H1 (cell line): ENCODE measurements around the gene ECEL1. TPM values are rescaled to one million over a fixed set of nuclear protein-coding genes. Genes with fewer than 3 reads are reported as not detected.

Experiments used
- CTCF ChIA-PET: fragments of 300-600 bp; sonication (Branson Sonifier 250); formaldehyde crosslinking; loops from one replicate; lab custom pipeline; 2021; ENCODE audit not compliant: partially characterized antibody; lab: Charles Lee
- POLR2A ChIA-PET: fragments of 300-600 bp; sonication (Branson Sonifier 250); formaldehyde crosslinking; loops from one replicate; lab custom pipeline; 2021; ENCODE audit warnings: inconsistent platforms; ENCODE audit not compliant: partially characterized antibody; lab: Charles Lee
- DNase-seq, 2 experiments: peaks; one replicate each; pipeline versions ENCODE4 v3.0.0 to v3.0.0-alpha.2; 2010 to 2022; ENCODE audit warnings: low spot score in 2 of 2, low read depth in 1 of 2, mixed read lengths in 1 of 2
- FAIRE-seq: peaks from 2 replicates; lab custom pipeline; 2011; peaks lifted over from hg19 to GRCh38; lab: Jason Lieb, UNC
- H2AFZ ChIP-seq: 2 replicates; pipeline ENCODE4 v1.8.1; 2012; ENCODE audit warnings: low read length, inconsistent platforms
- H2AK5ac ChIP-seq: 2 replicates; pipeline ENCODE4 v1.6.1; 2013; ENCODE audit warnings: low read depth, low read length
- H2BK120ac ChIP-seq: replicated peaks from 2 replicates; pipeline ENCODE3; 2013; ENCODE audit warnings: low read depth, low read length, inconsistent platforms
- H2BK12ac ChIP-seq: 2 replicates; pipeline ENCODE4 v1.6.1; 2013; ENCODE audit warnings: low read depth, low read length
- H2BK15ac ChIP-seq: 2 replicates; pipeline ENCODE4 v1.6.1; 2013; ENCODE audit warnings: low read length
- H2BK20ac ChIP-seq: 2 replicates; pipeline ENCODE4 v1.6.1; 2013; ENCODE audit warnings: low read length
- H2BK5ac ChIP-seq: 2 replicates; pipeline ENCODE4 v1.6.1; 2013; ENCODE audit warnings: low read depth, low read length
- H3K14ac ChIP-seq: 2 replicates; pipeline ENCODE4 v1.6.1; 2013; ENCODE audit warnings: inconsistent platforms; ENCODE audit not compliant: insufficient read length
- H3K18ac ChIP-seq: 2 replicates; pipeline ENCODE4 v1.6.1; 2013; ENCODE audit warnings: low read length; ENCODE audit errors: extremely low read depth
- H3K23ac ChIP-seq: 2 replicates; pipeline ENCODE4 v1.6.1; 2013; ENCODE audit warnings: inconsistent platforms; ENCODE audit not compliant: insufficient read length
- H3K23me2 ChIP-seq: 2 replicates; pipeline ENCODE4 v1.6.1; 2013; ENCODE audit warnings: low read depth, low read length
- H3K27ac ChIP-seq: 2 replicates; pipeline ENCODE4 v1.6.1; 2011; ENCODE audit warnings: low read depth, low read length, inconsistent platforms
- H3K27me3 ChIP-seq, 4 experiments: replicated peaks in 1 of 4; 1 replicate in 1 of 4; 2 replicates in 3 of 4; pipeline versions ENCODE4 v1.6.1 to v1.8.1; 2011 to 2013; ENCODE audit warnings: low read length in 3 of 4, mild to moderate bottlenecking in 3 of 4, inconsistent platforms in 2 of 4, mixed read lengths in 2 of 4, moderate library complexity in 1 of 4; ENCODE audit not compliant: control insufficient read depth in 3 of 4, insufficient read depth in 3 of 4; ENCODE audit errors: extremely low read depth in 1 of 4
- H3K36me3 ChIP-seq, 4 experiments: 2 replicates each; pipeline versions ENCODE4 v1.6.1 to v1.8.1; 2011 to 2013; ENCODE audit warnings: mild to moderate bottlenecking in 4 of 4, low read length in 3 of 4, moderate library complexity in 2 of 4, control low read depth in 1 of 4, inconsistent platforms in 1 of 4; ENCODE audit not compliant: insufficient read depth in 4 of 4, control insufficient read depth in 2 of 4
- H3K4ac ChIP-seq: replicated peaks from 2 replicates; pipeline ENCODE3; 2013; ENCODE audit warnings: low read length, low read depth, mixed read lengths, inconsistent platforms; ENCODE audit not compliant: insufficient read length
- H3K4me1 ChIP-seq, 4 experiments: replicated peaks in 1 of 4; 1 replicate in 1 of 4; 2 replicates in 3 of 4; pipeline versions ENCODE4 v1.6.1 to v1.8.1; 2011 to 2013; ENCODE audit warnings: low read length in 3 of 4, inconsistent platforms in 2 of 4, mixed read lengths in 1 of 4; ENCODE audit not compliant: insufficient read depth in 4 of 4, control insufficient read depth in 3 of 4
- H3K4me2 ChIP-seq, 2 experiments: 2 replicates each; pipeline versions ENCODE4 v1.6.1 to v1.8.1; 2011 to 2013; ENCODE audit warnings: low read depth in 2 of 2, low read length in 2 of 2, control low read depth in 1 of 2, inconsistent platforms in 1 of 2, mild to moderate bottlenecking in 1 of 2; ENCODE audit not compliant: insufficient read depth in 1 of 2
- H3K4me3 ChIP-seq, 4 experiments: fragments of 200-600, 300-600 bp in 1 of 4; sonication (generic), shearing (Covaris generic), sonication (Bioruptor Twin) in 1 of 4; 2 replicates each; pipeline versions ENCODE4 v1.5.1 to v1.8.1; 2011 to 2016; ENCODE audit warnings: low read length in 4 of 4, low read depth in 3 of 4, control low read depth in 2 of 4, inconsistent platforms in 2 of 4, mild to moderate bottlenecking in 2 of 4, mixed read lengths in 1 of 4, moderate library complexity in 1 of 4; ENCODE audit not compliant: insufficient read depth in 2 of 4; ENCODE audit errors: extremely low read depth in 1 of 4
- H3K56ac ChIP-seq: replicated peaks from 2 replicates; pipeline ENCODE3; 2013; ENCODE audit warnings: low read depth, mild to moderate bottlenecking, mixed read lengths, low read length, inconsistent platforms; ENCODE audit not compliant: insufficient read length
- H3K79me1 ChIP-seq: 2 replicates; pipeline ENCODE4 v1.6.1; 2013; ENCODE audit warnings: low read depth, low read length, control low read depth
- H3K79me2 ChIP-seq, 2 experiments: 2 replicates each; pipeline versions ENCODE4 v1.6.1 to v1.8.1; 2012 to 2013; ENCODE audit warnings: low read length in 2 of 2, mild to moderate bottlenecking in 2 of 2, inconsistent platforms in 1 of 2; ENCODE audit not compliant: insufficient read depth in 2 of 2, control insufficient read depth in 1 of 2
- H3K9ac ChIP-seq, 4 experiments: replicated peaks in 1 of 4; 1 replicate in 1 of 4; 2 replicates in 3 of 4; pipeline versions ENCODE4 v1.6.1 to v1.8.1; 2011 to 2013; ENCODE audit warnings: low read depth in 3 of 4, low read length in 3 of 4, control low read depth in 2 of 4, mild to moderate bottlenecking in 2 of 4, moderate library complexity in 2 of 4, inconsistent platforms in 1 of 4; ENCODE audit errors: extremely low read depth in 1 of 4
- H3K9me3 ChIP-seq, 2 experiments: 2 replicates each; pipeline versions ENCODE4 v1.6.1 to v1.8.1; 2012 to 2013; ENCODE audit warnings: mild to moderate bottlenecking in 2 of 2, moderate library complexity in 2 of 2, control low read depth in 1 of 2, inconsistent platforms in 1 of 2, low read depth in 1 of 2, low read length in 1 of 2, mixed read lengths in 1 of 2; ENCODE audit not compliant: insufficient read depth in 2 of 2
- H4K20me1 ChIP-seq, 2 experiments: replicated peaks in 1 of 2; 2 replicates each; pipeline versions ENCODE3 to v1.8.1; 2011 to 2013; ENCODE audit warnings: inconsistent platforms in 2 of 2, low read length in 2 of 2, mild to moderate bottlenecking in 1 of 2; ENCODE audit not compliant: insufficient read depth in 2 of 2, control insufficient read depth in 1 of 2
- H4K5ac ChIP-seq: 2 replicates; pipeline ENCODE4 v1.6.1; 2013; ENCODE audit warnings: low read length, low read depth, mixed read lengths, inconsistent platforms; ENCODE audit not compliant: insufficient read length
- H4K8ac ChIP-seq: 2 replicates; pipeline ENCODE4 v1.8.0; 2013; ENCODE audit warnings: mild to moderate bottlenecking, moderate library complexity, low read length, inconsistent platforms; ENCODE audit not compliant: insufficient read depth; ENCODE audit errors: extremely low read depth
- H4K91ac ChIP-seq: replicated peaks from 2 replicates; pipeline ENCODE3; 2013; ENCODE audit warnings: low read length, mixed read lengths, inconsistent platforms; ENCODE audit not compliant: insufficient read length
- CREB1 ChIP-seq: IDR thresholded peaks from 2 replicates; pipeline ENCODE4 v1.6.1; 2012; ENCODE audit warnings: inconsistent platforms
- CTBP2 ChIP-seq: IDR thresholded peaks from 2 replicates; pipeline ENCODE4 v1.7.0; 2011; ENCODE audit warnings: borderline replicate concordance, mild to moderate bottlenecking, moderate library complexity, mixed read lengths, low read length; ENCODE audit not compliant: insufficient read depth, insufficient read length
- E2F6 ChIP-seq: IDR thresholded peaks from 2 replicates; pipeline ENCODE4 v1.6.1; 2012; ENCODE audit warnings: inconsistent platforms
- GABPA ChIP-seq: IDR thresholded peaks from 2 replicates; pipeline ENCODE4 v1.6.1; 2011; ENCODE audit warnings: mild to moderate bottlenecking, low read length, moderate library complexity, borderline replicate concordance; ENCODE audit not compliant: insufficient read depth
- HDAC6 ChIP-seq: IDR thresholded peaks from one replicate; pipeline ENCODE4 v1.7.1; 2012; ENCODE audit warnings: low read depth, mild to moderate bottlenecking, inconsistent platforms, low read length, moderate library complexity
- POLR2A ChIP-seq, 2 experiments: IDR thresholded peaks; 1 replicate in 1 of 2; 2 replicates in 1 of 2; pipeline ENCODE4 v1.6.1; 2011; ENCODE audit warnings: low read depth in 2 of 2, low read length in 2 of 2, mild to moderate bottlenecking in 2 of 2; ENCODE audit errors: control extremely low read depth in 1 of 2
- RFX5 ChIP-seq: IDR thresholded peaks from 2 replicates; pipeline ENCODE4 v1.6.1; 2011; ENCODE audit warnings: low read depth, low read length, improper control_type of control experiment, borderline replicate concordance
- RXRA ChIP-seq: IDR thresholded peaks from 2 replicates; pipeline ENCODE4 v1.6.1; 2011; ENCODE audit warnings: low read depth, mild to moderate bottlenecking, low read length, moderate library complexity; ENCODE audit not compliant: insufficient read depth
- SIN3A ChIP-seq, 2 experiments: IDR thresholded peaks in 1 of 2; conservative IDR thresholded peaks in 1 of 2; 2 replicates each; pipeline ENCODE4 v1.6.1; 2011 to 2012; ENCODE audit warnings: low read length in 2 of 2, improper control_type of control experiment in 1 of 2, low read depth in 1 of 2, mild to moderate bottlenecking in 1 of 2
- SIRT6 ChIP-seq: IDR thresholded peaks from one replicate; pipeline ENCODE4 v1.7.1; 2012; ENCODE audit warnings: low read length, inconsistent platforms
- TAF1 ChIP-seq: IDR thresholded peaks from 2 replicates; pipeline ENCODE4 v1.6.1; 2011; ENCODE audit warnings: mild to moderate bottlenecking, low read depth, low read length
- ZNF274 ChIP-seq: IDR thresholded peaks from 2 replicates; pipeline ENCODE4 v1.7.0; 2012; ENCODE audit warnings: low read length, borderline replicate concordance; ENCODE audit errors: extremely low read depth
- WGBS, 2 experiments: shearing (Covaris generic) in 1 of 2; methylation state at CpG; one replicate each; pipeline versions ENCODE4 v1.1.6 to v1.1.7; 2013 to 2015; ENCODE audit warnings: low lambda C conversion rate in 2 of 2, mixed read lengths in 2 of 2, inconsistent platforms in 1 of 2, low coverage in 1 of 2, missing lambda C conversion rate in 1 of 2; ENCODE audit not compliant: insufficient replicate concordance in 2 of 2, insufficient coverage in 1 of 2, insufficient read length in 1 of 2; ENCODE audit errors: extremely low coverage in 1 of 2, missing lambda C conversion rate in 1 of 2; 5-methylcytosine and 5-hydroxymethylcytosine counted together
- polyA plus RNA-seq, 7 experiments: library from polyadenylated mRNA; depleted of rRNA in 3 of 7; stranded (reverse) in 5 of 7; unstranded in 2 of 7; fragments of >200 nt in 5 of 7; fragments of 200-250 nt in 2 of 7; gene quantifications; 1 replicate in 5 of 7; 2 replicates in 1 of 7; 4 replicates in 1 of 7; pipeline versions ENCODE4 v1.2.1 to v1.2.3, GENCODE V29; 2011 to 2013; ENCODE audit warnings: missing spikeins in 2 of 7, mixed read lengths in 2 of 7
- total RNA-seq: library from RNA; stranded (reverse); fragmentation: NEBNext Ultra II Directional; extraction: Animal tissue kit (Norgen Biotek cat#: 25700); gene quantifications from 2 replicates; pipeline ENCODE4 v1.2.1, GENCODE V29; 2021

ECEL1 gene
- total and polyA plus RNA-seq, 2 of the 8 experiments (the other 6 are each of a cell fraction or from before 2014, with no cell fraction given) = 7.7 to 20.2 TPM

GRCh38 chr2:232533944-232534710 lies 46.5 kb upstream of the ECEL1 start:
- Histone ChIP-seq H3K4me1 (peaks cover 0 to 12% (median 6%) of the 10 kb centered on the region in 4 experiments; a peak in 6 of 7 replicates), H2BK12ac (no peak overlapping the region), H3K27me3 (no peaks in the 10 kb centered on the region), H3K4me2 (no peak overlapping the region), H3K56ac (no peak overlapping the region), H3K23me2 (0 out of 2 replicates have a peak, but pooled peaks cover 1% of the 10 kb centered on the region), H3K4me3 (no peak overlapping the region), H4K8ac (no peak overlapping the region; the same call in none of the 2 replicates), H2AK5ac (no peak overlapping the region), H3K9me3 (0 out of 4 replicates have a peak, but pooled peaks cover 0 to 5% of the 10 kb centered on the region in 2 experiments), H3K27ac (no peak overlapping the region), H4K5ac (no peak overlapping the region), H3K14ac (no peak overlapping the region), H2BK20ac (no peak overlapping the region), H4K91ac (no peak overlapping the region), H3K9ac (no peak overlapping the region), H2BK120ac (no peak overlapping the region), H3K79me1 (no peaks in the 10 kb centered on the region), H3K36me3 (no peaks in the 10 kb centered on the region), H3K23ac (no peak overlapping the region), H2AFZ (no peak overlapping the region), H2BK5ac (no peak overlapping the region), H3K4ac (no peak overlapping the region), H4K20me1 (no peaks in the 10 kb centered on the region), H2BK15ac (no peak overlapping the region), H3K79me2 (no peaks in the 10 kb centered on the region), H3K18ac (no peak overlapping the region)
- CTCF ChIA-PET = interaction anchor here (0.6 to 2.1 kb wide), 7 partner anchors 8 to 212 kb away, joined by 3 to 12 read pairs (median 5); partner anchors contain the start of gene CHRND
- POLR2A ChIA-PET = interaction anchor here (0.6 to 2.4 kb wide), 5 partner anchors 10 to 278 kb away, joined by 3 to 12 read pairs (median 3); no protein-coding TSS in a partner anchor
- 88% methylated on average over 13 of the region's 13 CpGs; no CpG with 5 or more reads in 1 of the 2 experiments for whole genome bisulfite sequencing, 2 experiments
- FAIRE-seq (no peak), DNase-seq (no peak)
- TF ChIP-seq GABPA (no peak), TAF1 (no peak), CTBP2 (no peak), RXRA (no peak), CREB1 (no peak), HDAC6 (no peak), E2F6 (no peak), SIRT6 (no peak), ZNF274 (no peak), RFX5 (no peak), POLR2A (IDR thresholded peaks at IDR 0.05; ENCODE audit: control extremely low read depth in 1 of 2, low read depth in 2 of 2, low read length in 2 of 2) (no peak), SIN3A (conservative IDR thresholded peaks at IDR 0.05 in 1 of 2, IDR thresholded peaks at IDR 0.05 in 1 of 2; ENCODE audit: low read depth in 1 of 2, low read length in 2 of 2) (no peak)
